Spinal cord (tissue), 10 donors: ENCODE results near the gene ITPRIPL2. TPM values are rescaled to one million over a fixed set of nuclear protein-coding genes. Genes with fewer than 3 reads are reported as not detected.

ENCODE experiments used
- DNase-seq, 6 donors: peaks; one replicate each; pipeline versions ENCODE4 v3.0.0 to v3.0.0-alpha.2; 2013 to 2015; ENCODE audit warnings: low spot score in 6 of 6, low read depth in 4 of 6
- H3K27ac ChIP-seq: one replicate; pipeline ENCODE4 v1.5.1; 2013; ENCODE audit warnings: low read depth, low read length, control low read depth
- H3K27me3 ChIP-seq: one replicate; pipeline ENCODE4 v1.6.1; 2013; ENCODE audit warnings: low read length; ENCODE audit not compliant: control insufficient read depth, insufficient read depth
- H3K36me3 ChIP-seq: one replicate; pipeline ENCODE4 v1.6.1; 2013; ENCODE audit warnings: low read length; ENCODE audit not compliant: control insufficient read depth, insufficient read depth
- H3K4me1 ChIP-seq: one replicate; pipeline ENCODE4 v1.6.1; 2013; ENCODE audit warnings: low read length; ENCODE audit not compliant: control insufficient read depth, insufficient read depth
- H3K4me3 ChIP-seq: one replicate; pipeline ENCODE4 v1.5.1; 2013; ENCODE audit warnings: low read depth, low read length, control low read depth
- H3K9me3 ChIP-seq: one replicate; pipeline ENCODE4 v1.6.1; 2013; ENCODE audit warnings: low read length; ENCODE audit not compliant: control insufficient read depth, insufficient read depth
- WGBS: methylation state at CpG from one replicate; pipeline ENCODE4 v1.1.5; 2013; ENCODE audit warnings: missing lambda C conversion rate; ENCODE audit not compliant: insufficient coverage; 5-methylcytosine and 5-hydroxymethylcytosine counted together
- polyA plus RNA-seq, 2 donors: library from polyadenylated mRNA; unstranded; fragments of 120-200 nt; gene quantifications; one replicate each; pipeline ENCODE4 v1.2.1, GENCODE V29; 2013; ENCODE audit not compliant: insufficient read length in 2 of 2
- total RNA-seq, 2 donors: library from RNA; depleted of rRNA in 1 of 2; stranded (reverse); fragments of 120-200 nt in 1 of 2; fragments of >200 nt in 1 of 2; gene quantifications; one replicate each; pipeline versions ENCODE4 v1.2.3 to v1.2.4, GENCODE V29; 2013 to 2014
- donor health status: healthy.

Gene ITPRIPL2
- total and polyA plus RNA-seq, 4 donors = 7.1 to 18.5 (median 11.1) TPM

- DNase-seq = no peak
- no CpG with 5 or more reads among the region's 1 CpG for WGBS
- H3K36me3 ChIP-seq = no peaks in the 10 kb centered on the region
These were observed 38.3 kb downstream of the ITPRIPL2 start for GRCh38 chr16:19152042-19152441.

GRCh38 chr16:19153876-19154275 lies 40.1 kb downstream of the ITPRIPL2 start:
- no peak overlapping the region for H3K4me3 ChIP-seq
- H3K9me3 ChIP-seq = no peaks in the 10 kb centered on the region
- WGBS = 76% methylated on average over 3 of the region's 4 CpGs
- no peak for DNase-seq
- H3K4me1 ChIP-seq = no peaks in the 10 kb centered on the region
- no peak overlapping the region for H3K27ac ChIP-seq
- H3K36me3 ChIP-seq = no peaks in the 10 kb centered on the region
- no peaks in the 10 kb centered on the region for H3K27me3 ChIP-seq

More at GRCh38 chr16:19152042-19152441, 38.3 kb downstream of the ITPRIPL2 start:
- no peaks in the 10 kb centered on the region for H3K9me3 ChIP-seq
- no peaks in the 10 kb centered on the region for H3K27me3 ChIP-seq
- H3K4me1 ChIP-seq = no peaks in the 10 kb centered on the region
- no peak overlapping the region for H3K27ac ChIP-seq
- H3K4me3 ChIP-seq = no peak overlapping the region

- no peak for DNase-seq
These were observed 48.3 kb downstream of the ITPRIPL2 start for GRCh38 chr16:19162085-19162484.

GRCh38 chr16:19163215-19163614 lies 49.5 kb downstream of the ITPRIPL2 start:
- Histone ChIP-seq H3K9me3 (no peaks in the 10 kb centered on the region), H3K4me1 (peaks cover 4% of the 10 kb centered on the region), H3K27me3 (no peaks in the 10 kb centered on the region), H3K4me3 (no peak overlapping the region), H3K27ac (no peak overlapping the region), H3K36me3 (no peaks in the 10 kb centered on the region)
- DNase-seq = no peak
- WGBS = 95% methylated on average over 1 of the region's 1 CpG

More at GRCh38 chr16:19162085-19162484, 48.3 kb downstream of the ITPRIPL2 start:
- no peaks in the 10 kb centered on the region for H3K27me3 ChIP-seq
- no peaks in the 10 kb centered on the region for H3K4me1 ChIP-seq
- H3K4me3 ChIP-seq = no peak overlapping the region
- H3K27ac ChIP-seq = no peak overlapping the region
- H3K9me3 ChIP-seq = no peaks in the 10 kb centered on the region
- no peaks in the 10 kb centered on the region for H3K36me3 ChIP-seq
- 53% methylated on average over 2 of the region's 4 CpGs for WGBS

- peaks cover 3% of the 10 kb centered on the region for H3K27me3 ChIP-seq
- no peak for DNase-seq
- peaks cover 15% of the 10 kb centered on the region for H3K4me1 ChIP-seq
- H3K36me3 ChIP-seq = no peaks in the 10 kb centered on the region
- no peaks in the 10 kb centered on the region for H3K9me3 ChIP-seq
- WGBS = 55% methylated on average over 4 of the region's 4 CpGs
- H3K4me3 ChIP-seq = no peak overlapping the region
- no peak overlapping the region for H3K27ac ChIP-seq
These were observed 50.5 kb downstream of the ITPRIPL2 start for GRCh38 chr16:19164285-19164684.

- H3K4me3 ChIP-seq = no peak overlapping the region
- no peak for DNase-seq
- H3K9me3 ChIP-seq = no peaks in the 10 kb centered on the region
- H3K27me3 ChIP-seq = peaks cover 3% of the 10 kb centered on the region
- H3K36me3 ChIP-seq = no peaks in the 10 kb centered on the region
- no peak overlapping the region for H3K27ac ChIP-seq
- no CpG with 5 or more reads among the region's 5 CpGs for WGBS
- H3K4me1 ChIP-seq = peaks cover 20% of the 10 kb centered on the region
These were observed 51.3 kb downstream of the ITPRIPL2 start for GRCh38 chr16:19165101-19165500.

GRCh38 chr16:19166500-19166899 lies 52.7 kb downstream of the ITPRIPL2 start:
- no peak for DNase-seq
- Histone ChIP-seq H3K27me3 (peaks cover 3% of the 10 kb centered on the region), H3K9me3 (no peaks in the 10 kb centered on the region), H3K27ac (no peak overlapping the region), H3K4me3 (no peak overlapping the region), H3K36me3 (no peaks in the 10 kb centered on the region), H3K4me1 (peaks cover 23% of the 10 kb centered on the region)
- WGBS = no CpG with 5 or more reads among the region's 2 CpGs

- no peaks in the 10 kb centered on the region for H3K36me3 ChIP-seq
- H3K9me3 ChIP-seq = no peaks in the 10 kb centered on the region
- H3K27me3 ChIP-seq = peaks cover 3% of the 10 kb centered on the region
- WGBS = 0% methylated on average over 58 of the region's 63 CpGs
- peak within 1 kb of the TSS; percentile 76 for H3K27ac ChIP-seq
- peak within 1 kb of the TSS; percentile 56 for H3K4me3 ChIP-seq
- peaks cover 23% of the 10 kb centered on the region for H3K4me1 ChIP-seq
- peak in 5 of 6 donors; percentile 49 to 84 (median 58) for DNase-seq
These were observed 54.1 kb downstream of the ITPRIPL2 start, which contains the start of gene SYT17 for GRCh38 chr16:19167710-19168370. Gene SYT17, plus strand, starts transcription at chr16:19168240. Its CDS starts 407 bp downstream, at chr16:19168647.

- H3K27me3 ChIP-seq = peaks cover 3% of the 10 kb centered on the region
- DNase-seq = peak; percentile 22 to 80 (median 48)
- no peaks in the 10 kb centered on the region for H3K36me3 ChIP-seq
- H3K27ac ChIP-seq = peak overlapping the region; percentile 76
- H3K9me3 ChIP-seq = no peaks in the 10 kb centered on the region
- H3K4me3 ChIP-seq = peak overlapping the region; percentile 56
- peaks cover 23% of the 10 kb centered on the region for H3K4me1 ChIP-seq
- WGBS = under 1% methylated on average over 61 of the region's 68 CpGs
These were observed 54.8 kb downstream of the ITPRIPL2 start for GRCh38 chr16:19168371-19169081.
